ENCODE measurements around the gene PPP6R3. TPM values are rescaled to one million over a fixed set of nuclear protein-coding genes. Genes with fewer than 3 reads are reported as not detected.

Gene PPP6R3
- polyA plus RNA-seq, 4 donors, result 30.5 to 68.7 (median 39.1) TPM

DNA sequence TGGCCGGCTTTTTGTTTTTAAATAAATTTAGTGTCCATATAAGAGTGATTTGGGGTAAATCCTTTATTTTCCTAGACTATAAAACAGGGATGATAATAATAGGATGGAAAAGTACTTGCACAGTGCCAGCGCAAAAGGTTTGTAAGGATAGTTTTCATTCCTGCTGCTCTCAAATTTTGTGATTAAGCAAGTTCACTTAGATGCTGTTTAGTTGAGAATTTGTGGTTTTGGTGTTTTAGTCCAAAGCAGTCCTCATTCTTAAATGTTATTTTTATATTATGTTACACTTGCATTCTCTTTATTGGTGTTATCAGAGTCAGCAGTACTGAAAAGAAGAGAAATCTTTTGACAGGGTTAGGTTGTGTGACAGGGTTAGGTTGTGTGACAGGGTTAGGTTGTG is 47.9 kb downstream of the PPP6R3 start:
- no peak overlapping the region for H3K27ac ChIP-seq (ENCODE audit: low read depth in 1 of 3, low read length in 2 of 3)
- FAIRE-seq (no peak), DNase-seq (no peak)
- peaks cover 0 to 14% (median 0%) of the 10 kb centered on the region in 3 donors for H3K36me3 ChIP-seq (ENCODE audit: control insufficient read depth in 3 of 3, insufficient read depth in 2 of 3, low read depth in 1 of 3, low read length in 3 of 3)
- H3K27me3 ChIP-seq (ENCODE audit: control insufficient read depth in 3 of 3, insufficient read depth in 3 of 3, low read length in 3 of 3), result no peaks in the 10 kb centered on the region
- no peak overlapping the region for H3K4me3 ChIP-seq (ENCODE audit: low read depth in 1 of 3, low read length in 3 of 3)
- H3K9me3 ChIP-seq (ENCODE audit: control insufficient read depth in 2 of 2, insufficient read depth in 1 of 2, low read depth in 1 of 2, low read length in 1 of 2), result no peaks in the 10 kb centered on the region
- WGBS, 3 donors, result 47 to 87% (median 85%) methylated on average over 2 of the region's 2 CpGs
- H3K4me1 ChIP-seq (ENCODE audit: control insufficient read depth in 3 of 3, insufficient read depth in 2 of 3, low read depth in 1 of 3, low read length in 2 of 3), result peaks cover 5 to 8% (median 7%) of the 10 kb centered on the region in 3 donors

DNA sequence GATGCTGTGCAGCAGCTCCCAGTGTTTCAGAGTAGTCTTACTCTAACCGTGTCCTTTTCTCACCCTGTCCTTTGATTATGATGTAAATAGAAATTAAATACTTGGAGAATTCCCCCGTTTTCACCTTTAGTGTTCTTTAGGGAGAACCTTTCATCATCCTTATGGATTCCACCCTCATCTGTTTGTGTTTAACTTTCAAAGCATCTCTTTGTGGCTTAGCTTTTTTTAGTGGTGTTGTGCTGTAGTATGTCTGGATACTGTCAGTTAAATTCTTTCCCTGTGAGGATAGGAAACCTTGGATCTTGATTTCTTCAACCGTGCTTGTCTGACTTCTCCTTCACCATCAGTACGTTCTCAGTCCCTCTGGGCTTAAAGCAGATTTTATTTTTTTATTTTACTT is 48.5 kb downstream of the PPP6R3 start:
- peaks cover 0 to 15% (median 0%) of the 10 kb centered on the region in 3 donors for H3K36me3 ChIP-seq (ENCODE audit: control insufficient read depth in 3 of 3, insufficient read depth in 2 of 3, low read depth in 1 of 3, low read length in 3 of 3)
- no peak for FAIRE-seq
- H3K4me3 ChIP-seq (ENCODE audit: low read depth in 1 of 3, low read length in 3 of 3), result no peak overlapping the region
- H3K27me3 ChIP-seq (ENCODE audit: control insufficient read depth in 3 of 3, insufficient read depth in 3 of 3, low read length in 3 of 3), result no peaks in the 10 kb centered on the region
- no peak overlapping the region for H3K27ac ChIP-seq (ENCODE audit: low read depth in 1 of 3, low read length in 2 of 3)
- DNase-seq, result no peak
- 58 to 74% (median 70%) methylated on average over 4 of the region's 4 CpGs for WGBS, 3 donors
- no peaks in the 10 kb centered on the region for H3K9me3 ChIP-seq (ENCODE audit: control insufficient read depth in 2 of 2, insufficient read depth in 1 of 2, low read depth in 1 of 2, low read length in 1 of 2)
- H3K4me1 ChIP-seq (ENCODE audit: control insufficient read depth in 3 of 3, insufficient read depth in 2 of 3, low read depth in 1 of 3, low read length in 2 of 3), result peaks cover 5 to 11% (median 5%) of the 10 kb centered on the region in 3 donors

DNA sequence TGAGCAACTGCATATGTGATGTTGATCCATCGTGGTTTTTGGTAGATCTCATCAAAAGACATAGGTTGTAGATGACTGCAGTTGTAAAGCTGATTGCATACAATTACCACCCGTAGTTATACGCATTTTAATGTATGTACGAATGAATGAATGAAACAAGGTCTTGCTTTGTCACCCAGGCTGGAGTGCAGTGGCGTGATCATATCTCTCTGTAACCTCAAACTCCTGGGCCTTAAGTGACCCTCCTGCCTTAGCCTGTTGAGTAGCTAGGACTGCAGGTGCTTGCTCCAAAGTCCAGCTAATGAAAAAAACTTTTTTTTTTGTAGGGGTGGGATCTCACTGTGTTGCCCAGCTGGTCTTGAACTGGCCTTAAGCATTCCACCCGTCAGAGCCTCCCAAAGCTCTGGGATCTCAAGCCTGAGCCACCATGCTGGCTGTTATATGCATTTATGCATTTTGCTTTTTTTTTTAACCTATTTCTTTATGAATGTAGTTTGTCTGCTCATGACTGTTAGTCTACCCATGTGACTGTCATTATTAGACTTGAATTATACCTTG is 53.5 kb downstream of the PPP6R3 start:
- H3K36me3 ChIP-seq (ENCODE audit: control insufficient read depth in 3 of 3, insufficient read depth in 2 of 3, low read depth in 1 of 3, low read length in 3 of 3), result peaks cover 0 to 21% (median 2%) of the 10 kb centered on the region in 3 donors
- no peaks in the 10 kb centered on the region for H3K27me3 ChIP-seq (ENCODE audit: control insufficient read depth in 3 of 3, insufficient read depth in 3 of 3, low read length in 3 of 3)
- no peaks in the 10 kb centered on the region for H3K9me3 ChIP-seq (ENCODE audit: control insufficient read depth in 2 of 2, insufficient read depth in 1 of 2, low read depth in 1 of 2, low read length in 1 of 2)
- peaks cover 5 to 14% (median 5%) of the 10 kb centered on the region in 3 donors for H3K4me1 ChIP-seq (ENCODE audit: control insufficient read depth in 3 of 3, insufficient read depth in 2 of 3, low read depth in 1 of 3, low read length in 2 of 3)
- WGBS, 3 donors, result 43 to 71% (median 56%) methylated on average over 6 of the region's 6 CpGs
- FAIRE-seq, result no peak
- H3K27ac ChIP-seq (ENCODE audit: low read depth in 1 of 3, low read length in 2 of 3), result no peak overlapping the region
- no peak overlapping the region for H3K4me3 ChIP-seq (ENCODE audit: low read depth in 1 of 3, low read length in 3 of 3)
- DNase-seq, result no peak

DNA sequence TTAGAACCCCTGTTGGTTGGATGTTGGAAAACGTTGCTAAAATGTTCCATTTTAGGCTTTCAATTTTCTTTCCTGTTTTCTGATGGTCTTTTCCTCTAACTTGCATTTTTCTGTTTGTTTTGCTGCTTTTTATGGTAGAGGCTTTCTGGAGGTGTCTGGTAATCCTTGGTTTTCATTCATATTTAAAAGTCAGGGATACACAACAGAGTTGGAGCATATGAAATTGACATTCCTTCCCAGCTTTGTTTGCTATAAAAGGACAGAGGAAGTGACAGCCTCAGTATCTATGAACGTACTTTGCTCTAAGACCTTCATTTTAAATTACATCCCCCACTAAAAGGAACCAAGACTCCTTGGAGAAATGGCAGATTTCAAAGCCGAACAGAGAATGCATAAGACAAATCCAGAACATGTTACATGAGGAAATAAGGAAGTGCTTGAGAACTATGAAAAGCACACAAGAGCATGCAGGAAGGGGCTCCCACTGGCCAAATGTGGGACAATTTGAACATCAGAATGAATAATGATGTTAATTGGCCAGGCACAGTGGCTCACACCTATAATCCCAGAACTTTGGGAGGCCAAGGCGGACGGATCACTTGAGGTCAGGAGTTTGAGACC is 56.7 kb downstream of the PPP6R3 start:
- DNase-seq (no peak), FAIRE-seq (no peak)
- WGBS, 3 donors, result 79 to 91% (median 85%) methylated on average over 5 of the region's 5 CpGs
- Histone ChIP-seq H3K9me3 (ENCODE audit: control insufficient read depth in 2 of 2, insufficient read depth in 1 of 2, low read depth in 1 of 2, low read length in 1 of 2) (no peaks in the 10 kb centered on the region), H3K4me1 (ENCODE audit: control insufficient read depth in 3 of 3, insufficient read depth in 2 of 3, low read depth in 1 of 3, low read length in 2 of 3) (peaks cover 3 to 21% (median 5%) of the 10 kb centered on the region in 3 donors), H3K36me3 (ENCODE audit: control insufficient read depth in 3 of 3, insufficient read depth in 2 of 3, low read depth in 1 of 3, low read length in 3 of 3) (peaks cover 4 to 18% (median 10%) of the 10 kb centered on the region in 3 donors), H3K4me3 (ENCODE audit: low read depth in 1 of 3, low read length in 3 of 3) (no peak overlapping the region), H3K27ac (ENCODE audit: low read depth in 1 of 3, low read length in 2 of 3) (no peak overlapping the region), H3K27me3 (ENCODE audit: control insufficient read depth in 3 of 3, insufficient read depth in 3 of 3, low read length in 3 of 3) (no peaks in the 10 kb centered on the region)

DNA sequence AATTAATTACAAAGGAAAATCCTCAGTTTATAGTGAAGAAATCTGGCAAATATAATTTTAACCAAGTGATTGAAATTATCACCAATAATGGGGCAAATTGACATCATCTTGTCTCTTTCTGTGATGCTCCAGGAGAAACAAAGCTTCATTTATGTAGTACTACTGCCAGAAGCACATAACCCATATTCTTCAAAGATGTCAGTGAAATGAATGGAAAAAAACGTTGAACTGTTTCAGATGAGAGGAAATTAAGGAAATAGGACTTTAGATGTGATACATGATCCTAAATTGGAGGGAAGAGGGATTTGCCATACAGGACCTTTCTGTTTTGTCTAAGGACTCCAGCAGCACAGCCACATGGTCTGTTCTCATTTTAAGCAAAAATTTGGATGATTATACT is 57.6 kb downstream of the PPP6R3 start:
- Histone ChIP-seq H3K4me1 (ENCODE audit: control insufficient read depth in 3 of 3, insufficient read depth in 2 of 3, low read depth in 1 of 3, low read length in 2 of 3) (peaks cover 0 to 24% (median 0%) of the 10 kb centered on the region in 3 donors), H3K9me3 (ENCODE audit: control insufficient read depth in 2 of 2, insufficient read depth in 1 of 2, low read depth in 1 of 2, low read length in 1 of 2) (no peaks in the 10 kb centered on the region), H3K27ac (ENCODE audit: low read depth in 1 of 3, low read length in 2 of 3) (no peak overlapping the region), H3K4me3 (ENCODE audit: low read depth in 1 of 3, low read length in 3 of 3) (no peak overlapping the region), H3K27me3 (ENCODE audit: control insufficient read depth in 3 of 3, insufficient read depth in 3 of 3, low read length in 3 of 3) (no peaks in the 10 kb centered on the region), H3K36me3 (ENCODE audit: control insufficient read depth in 3 of 3, insufficient read depth in 2 of 3, low read depth in 1 of 3, low read length in 3 of 3) (peaks cover 5 to 14% (median 10%) of the 10 kb centered on the region in 3 donors)
- DNase-seq, result no peak
- 24 to 51% (median 42%) methylated on average over 1 of the region's 1 CpG for WGBS, 3 donors
- no peak for FAIRE-seq

DNA sequence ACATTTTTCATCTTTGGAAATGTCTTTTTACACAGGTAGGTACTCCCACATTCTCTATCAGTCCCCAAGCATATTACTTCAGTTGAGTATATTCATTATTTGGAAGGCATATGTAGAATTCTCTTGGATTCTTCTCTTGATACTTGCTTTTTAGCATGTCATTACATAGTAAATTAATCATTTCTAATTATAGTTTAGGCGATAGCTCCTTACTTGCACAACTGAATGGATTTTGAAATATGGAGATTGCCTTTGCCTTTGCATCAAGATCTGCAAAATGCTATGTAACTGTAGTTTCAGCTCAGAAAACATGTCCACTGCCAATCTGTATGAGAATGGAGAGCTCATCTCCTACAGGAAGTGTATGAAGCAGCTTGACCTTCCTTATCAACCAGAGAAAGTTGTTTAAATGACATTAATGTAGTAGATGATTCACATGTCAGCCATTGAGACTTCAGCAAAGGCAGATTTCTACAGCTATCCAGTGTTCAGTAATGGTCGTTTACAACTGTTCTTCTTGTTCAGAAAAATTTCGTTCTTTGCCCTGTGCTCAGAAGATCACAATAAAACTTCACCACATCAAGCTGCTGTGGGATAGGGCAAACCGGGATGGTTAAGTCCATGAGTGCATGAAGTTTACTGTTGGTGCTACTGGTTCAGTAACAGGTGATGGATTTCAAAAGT is 61.6 kb downstream of the PPP6R3 start:
- no peaks in the 10 kb centered on the region for H3K27me3 ChIP-seq (ENCODE audit: control insufficient read depth in 3 of 3, insufficient read depth in 3 of 3, low read length in 3 of 3)
- H3K4me1 ChIP-seq (ENCODE audit: control insufficient read depth in 3 of 3, insufficient read depth in 2 of 3, low read depth in 1 of 3, low read length in 2 of 3), result peaks cover 4 to 48% (median 12%) of the 10 kb centered on the region in 3 donors
- WGBS, 3 donors, result 28 to 59% (median 41%) methylated on average over 4 of the region's 4 CpGs
- no peak for FAIRE-seq
- H3K27ac ChIP-seq (ENCODE audit: low read depth in 1 of 3, low read length in 2 of 3), result no peak overlapping the region
- peaks cover 12 to 25% (median 13%) of the 10 kb centered on the region in 3 donors for H3K36me3 ChIP-seq (ENCODE audit: control insufficient read depth in 3 of 3, insufficient read depth in 2 of 3, low read depth in 1 of 3, low read length in 3 of 3)
- no peak overlapping the region for H3K4me3 ChIP-seq (ENCODE audit: low read depth in 1 of 3, low read length in 3 of 3)
- no peaks in the 10 kb centered on the region for H3K9me3 ChIP-seq (ENCODE audit: control insufficient read depth in 2 of 2, insufficient read depth in 1 of 2, low read depth in 1 of 2, low read length in 1 of 2)
- DNase-seq, result peak; percentile 19 to 83

DNA sequence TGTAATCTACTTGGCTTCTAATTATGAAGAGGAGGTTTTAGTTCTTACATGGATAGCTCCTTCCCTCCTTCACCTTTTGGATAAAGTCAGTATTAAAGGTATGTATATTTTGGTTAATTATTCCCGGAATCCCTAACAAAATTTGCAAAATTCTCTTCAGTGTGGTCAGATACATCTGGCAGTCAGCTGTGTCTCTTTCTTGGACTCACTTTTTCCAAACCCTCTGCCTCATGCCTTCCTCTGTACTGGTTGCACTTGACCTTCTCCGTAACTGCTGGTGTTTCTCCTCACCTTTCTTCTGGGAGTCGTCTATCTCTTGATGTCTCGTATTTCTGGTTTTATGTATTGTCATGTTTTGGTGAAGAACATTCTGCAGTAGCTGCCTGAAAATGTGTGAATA is 62.5 kb downstream of the PPP6R3 start:
- WGBS, 3 donors, result 96 to 98% (median 96%) methylated on average over 4 of the region's 4 CpGs
- no peaks in the 10 kb centered on the region for H3K9me3 ChIP-seq (ENCODE audit: control insufficient read depth in 2 of 2, insufficient read depth in 1 of 2, low read depth in 1 of 2, low read length in 1 of 2)
- no peak for DNase-seq
- no peak for FAIRE-seq
- peaks cover 12 to 32% (median 12%) of the 10 kb centered on the region in 3 donors for H3K36me3 ChIP-seq (ENCODE audit: control insufficient read depth in 3 of 3, insufficient read depth in 2 of 3, low read depth in 1 of 3, low read length in 3 of 3)
- H3K27ac ChIP-seq (ENCODE audit: low read depth in 1 of 3, low read length in 2 of 3), result no peak overlapping the region
- H3K4me1 ChIP-seq (ENCODE audit: control insufficient read depth in 3 of 3, insufficient read depth in 2 of 3, low read depth in 1 of 3, low read length in 2 of 3), result peaks cover 4 to 53% (median 12%) of the 10 kb centered on the region in 3 donors
- no peaks in the 10 kb centered on the region for H3K27me3 ChIP-seq (ENCODE audit: control insufficient read depth in 3 of 3, insufficient read depth in 3 of 3, low read length in 3 of 3)
- no peak overlapping the region for H3K4me3 ChIP-seq (ENCODE audit: low read depth in 1 of 3, low read length in 3 of 3)

DNA sequence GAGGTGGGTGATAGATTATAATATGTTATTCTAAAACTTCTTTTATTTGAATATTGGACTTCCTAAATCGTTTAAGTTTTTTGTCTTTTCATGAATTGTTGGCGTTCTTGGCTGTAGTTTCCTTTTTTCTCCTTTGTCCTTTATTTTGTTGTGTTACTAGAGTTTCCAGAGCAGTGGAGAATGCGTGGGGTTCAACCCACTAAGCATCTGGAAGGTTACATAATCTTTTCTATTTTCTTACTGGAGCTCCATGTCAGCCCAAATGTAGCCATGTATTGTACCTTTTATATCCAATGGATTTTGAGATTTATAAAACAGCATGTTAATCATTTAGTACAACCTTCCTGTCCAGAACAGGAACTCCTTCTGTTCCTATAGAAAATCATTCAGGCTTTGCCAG is 63.2 kb downstream of the PPP6R3 start:
- Histone ChIP-seq H3K4me3 (ENCODE audit: low read depth in 1 of 3, low read length in 3 of 3) (peak overlapping the region in 1 of 3 donors; percentile 9), H3K27ac (ENCODE audit: low read depth in 1 of 3, low read length in 2 of 3) (peak overlapping the region in 2 of 3 donors; percentile 14 to 38), H3K36me3 (ENCODE audit: control insufficient read depth in 3 of 3, insufficient read depth in 2 of 3, low read depth in 1 of 3, low read length in 3 of 3) (peaks cover 12 to 34% (median 16%) of the 10 kb centered on the region in 3 donors), H3K27me3 (ENCODE audit: control insufficient read depth in 3 of 3, insufficient read depth in 3 of 3, low read length in 3 of 3) (no peaks in the 10 kb centered on the region), H3K4me1 (ENCODE audit: control insufficient read depth in 3 of 3, insufficient read depth in 2 of 3, low read depth in 1 of 3, low read length in 2 of 3) (peaks cover 4 to 60% (median 13%) of the 10 kb centered on the region in 3 donors), H3K9me3 (ENCODE audit: control insufficient read depth in 2 of 2, insufficient read depth in 1 of 2, low read depth in 1 of 2, low read length in 1 of 2) (no peaks in the 10 kb centered on the region)
- FAIRE-seq (no peak), DNase-seq (no peak)
- 74 to 89% (median 87%) methylated on average over 3 of the region's 3 CpGs for WGBS, 3 donors
